Hematopoietic multipotent progenitor cell treated with erythropoietin and hydrocortisone succinate and interleukin-3 and kit ligand, for 4 days (in vitro differentiated cells): ENCODE results near the gene SBF2.
"Not testable (repeated sequence)": the region's sequence is repeated elsewhere in the genome, so short reads cannot be mapped to it uniquely, and the experiment has no call there.

Source experiments
- DNase-seq: peaks from one replicate; pipeline ENCODE4 v3.0.0-alpha.2; 2015

Gene SBF2

DNA sequence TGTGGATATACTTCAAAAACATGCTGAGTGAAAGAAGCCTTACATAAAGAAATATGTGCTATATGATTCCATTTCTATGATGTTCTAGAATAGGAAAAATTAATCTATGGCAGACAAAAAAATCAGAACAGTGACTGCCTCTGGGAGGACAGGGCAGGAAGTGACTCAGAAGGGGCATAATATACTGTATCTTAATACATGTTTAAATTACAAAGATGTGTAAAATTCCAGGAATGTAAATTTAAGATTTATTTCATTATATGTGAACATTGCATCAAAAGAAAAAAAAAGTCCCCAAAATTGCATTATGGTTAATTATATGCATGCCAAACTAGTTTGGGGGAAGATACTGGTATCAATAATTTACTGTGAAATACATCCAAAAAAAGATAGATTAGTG lies 32.2 kb downstream of the SBF2 start:
- no peak for DNase-seq

DNA sequence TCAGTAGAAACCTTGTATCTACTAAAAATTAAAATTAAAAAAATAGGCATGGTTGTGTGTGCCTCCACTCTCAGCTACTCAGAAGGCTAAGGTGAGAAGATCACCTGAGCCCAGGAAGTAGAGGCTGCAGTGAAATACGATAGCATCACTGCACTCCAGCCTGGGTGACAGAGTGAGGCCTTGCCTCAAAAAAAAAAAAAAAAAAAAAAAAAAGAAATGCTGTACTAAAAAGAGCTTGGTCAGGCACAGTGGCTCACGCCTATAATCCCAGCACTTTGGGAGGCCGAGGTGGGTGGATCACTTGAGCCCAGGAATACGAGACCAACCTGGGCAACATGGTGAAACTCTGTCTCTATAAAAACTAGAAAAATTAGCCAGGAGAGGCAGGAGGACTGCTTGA lies 36.5 kb downstream of the SBF2 start:
- DNase-seq = no peak

DNA sequence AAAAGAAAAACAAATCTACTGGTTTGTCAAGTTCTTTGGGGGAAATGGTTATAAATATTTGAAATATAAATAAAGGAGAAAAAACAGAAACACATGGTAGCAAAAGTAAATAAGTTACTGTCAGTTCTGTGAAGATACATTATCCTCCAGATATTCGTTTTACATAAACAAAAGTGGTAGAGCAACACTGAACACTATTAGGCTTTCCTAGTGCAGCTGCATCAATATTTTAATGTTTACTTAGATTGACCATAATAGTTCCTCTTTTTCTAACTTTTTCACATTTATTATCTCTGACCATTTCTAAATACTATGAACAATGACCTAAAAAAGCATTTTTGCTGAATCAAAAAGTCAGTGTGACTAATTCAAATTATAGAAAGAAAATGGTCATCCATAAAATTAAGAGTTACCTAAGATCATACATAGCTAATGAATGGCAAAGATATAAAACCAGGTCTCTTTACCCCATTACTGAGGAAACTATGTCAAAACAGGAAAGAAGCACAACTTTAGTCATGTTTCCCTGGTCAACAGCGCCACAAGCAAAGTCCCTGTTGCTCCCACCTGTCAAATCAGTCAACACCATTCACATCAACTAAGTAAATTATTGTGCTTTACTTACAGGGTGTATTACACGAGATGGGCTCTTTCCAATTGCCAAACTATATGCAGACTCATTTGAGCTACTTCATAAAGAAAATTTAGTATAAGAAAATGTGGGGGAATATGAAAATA lies 38.5 kb downstream of the SBF2 start:
- peak; percentile 8 for DNase-seq

DNA sequence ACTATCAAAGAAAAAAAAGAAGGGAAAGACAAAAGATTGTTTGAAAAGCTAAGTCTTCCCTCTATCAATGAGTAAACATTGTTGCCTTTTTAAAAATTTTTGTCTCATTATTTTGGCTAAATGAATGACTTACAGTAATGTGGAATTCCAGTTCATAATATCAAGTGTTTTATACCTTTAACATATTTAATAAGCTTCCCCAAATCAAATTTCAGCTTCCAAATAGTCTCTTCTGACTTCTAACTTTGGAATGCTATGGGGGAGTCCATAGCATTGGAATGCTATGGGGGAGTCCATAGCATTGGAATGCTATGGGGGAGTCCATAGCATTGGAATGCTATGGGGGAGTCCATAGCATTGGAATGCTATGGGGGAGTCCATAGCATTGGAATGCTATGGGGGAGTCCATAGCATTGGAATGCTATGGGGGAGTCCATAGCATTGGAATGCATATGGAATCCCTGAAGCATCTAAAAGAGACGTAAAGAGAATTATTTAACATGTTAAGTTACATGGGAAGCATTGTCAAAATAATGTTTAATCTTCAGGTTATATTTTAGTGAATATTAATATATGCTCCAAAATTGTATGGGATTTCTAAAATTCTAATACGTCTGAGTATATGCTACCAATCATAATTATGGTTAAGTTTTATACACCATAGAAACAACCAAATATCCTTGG lies 44.4 kb downstream of the SBF2 start:
- DNase-seq = not testable (repeated sequence)

DNA sequence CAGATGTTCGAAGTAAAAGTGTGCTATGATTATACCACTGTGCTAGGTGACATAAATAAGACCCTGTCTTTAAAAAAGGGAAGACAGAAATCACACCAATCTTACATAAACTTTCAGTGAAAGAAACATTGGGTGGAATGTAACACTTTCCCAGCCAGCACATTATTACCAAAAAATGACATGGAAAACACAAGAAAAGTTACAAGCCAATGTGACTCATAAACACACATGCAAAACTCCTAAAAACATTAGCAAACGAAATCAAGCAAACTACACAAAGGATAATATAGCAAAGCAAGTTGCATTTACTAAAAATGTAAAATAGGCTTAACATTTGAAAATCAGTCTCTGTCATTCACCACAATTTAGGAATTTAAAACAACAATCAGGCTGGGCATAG lies 47.0 kb downstream of the SBF2 start:
- no peak for DNase-seq

DNA sequence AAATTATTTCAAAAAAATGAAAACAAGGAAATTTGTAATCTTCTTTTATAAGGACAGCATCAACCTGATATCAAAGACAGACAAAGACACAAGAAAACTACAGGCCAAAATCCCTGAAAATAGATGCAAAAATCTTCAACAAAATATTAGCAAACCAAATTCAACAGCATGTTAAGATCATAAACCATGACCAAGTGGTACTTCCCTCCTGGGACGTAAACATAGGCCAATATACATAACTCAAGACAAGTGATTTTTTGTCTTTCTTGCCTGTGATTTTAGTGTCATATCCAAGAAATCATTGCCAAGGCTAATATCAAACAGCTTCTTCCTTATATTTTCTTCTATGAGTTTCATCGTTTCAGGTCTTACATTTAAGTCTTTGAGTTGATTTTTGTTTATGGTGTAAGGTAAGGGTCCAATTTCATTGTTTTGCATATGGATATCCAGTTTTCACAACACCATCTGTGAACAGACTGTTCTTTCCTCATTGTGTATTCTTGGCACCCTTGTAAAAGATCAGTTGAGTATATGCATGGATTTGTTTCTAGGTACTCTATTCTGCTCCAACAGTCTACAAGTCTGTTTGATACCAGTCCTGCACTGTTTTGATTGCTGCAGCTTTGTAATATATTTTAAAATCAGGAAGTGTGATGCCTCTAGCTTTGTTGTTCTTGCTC lies 50.0 kb downstream of the SBF2 start:
- DNase-seq = no peak

DNA sequence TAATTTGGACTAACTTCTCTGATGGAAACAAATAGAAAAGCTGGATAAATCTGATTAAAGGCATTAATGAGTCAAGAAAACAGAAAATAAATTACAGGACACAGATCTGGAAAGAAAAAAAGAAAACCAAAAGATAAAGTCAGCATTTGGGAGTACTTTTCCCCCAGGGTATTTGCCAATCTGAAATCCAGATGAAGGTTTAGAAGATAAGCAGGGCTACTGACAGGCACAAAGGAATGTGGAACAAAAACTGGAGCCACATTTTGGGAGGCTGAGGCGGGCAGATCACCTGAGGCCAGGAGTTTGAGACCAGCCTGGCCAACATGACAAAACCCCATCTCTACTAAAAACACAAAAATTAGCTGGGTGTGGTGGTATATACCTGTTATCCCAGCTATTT lies 57.2 kb downstream of the SBF2 start:
- DNase-seq = no peak

DNA sequence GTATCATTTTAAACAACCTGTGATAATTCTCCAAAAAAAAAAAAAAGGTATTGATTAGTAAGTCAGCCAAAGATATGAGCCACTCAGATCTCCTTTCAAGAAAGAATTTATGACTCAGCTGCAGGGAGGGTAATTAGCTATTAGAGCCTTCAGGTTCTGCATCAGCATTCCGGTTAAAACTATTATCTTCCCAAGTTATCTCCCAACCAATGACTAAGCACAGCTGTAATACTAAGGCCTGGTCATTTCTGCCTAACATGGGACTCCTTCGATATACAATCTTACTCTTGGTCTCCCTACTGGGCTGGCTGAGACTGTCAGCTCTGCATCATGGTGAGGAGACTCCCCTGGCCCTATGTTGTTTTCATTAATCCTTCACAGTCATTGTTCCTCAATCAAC lies 60.4 kb downstream of the SBF2 start:
- DNase-seq = peak; percentile 25

DNA sequence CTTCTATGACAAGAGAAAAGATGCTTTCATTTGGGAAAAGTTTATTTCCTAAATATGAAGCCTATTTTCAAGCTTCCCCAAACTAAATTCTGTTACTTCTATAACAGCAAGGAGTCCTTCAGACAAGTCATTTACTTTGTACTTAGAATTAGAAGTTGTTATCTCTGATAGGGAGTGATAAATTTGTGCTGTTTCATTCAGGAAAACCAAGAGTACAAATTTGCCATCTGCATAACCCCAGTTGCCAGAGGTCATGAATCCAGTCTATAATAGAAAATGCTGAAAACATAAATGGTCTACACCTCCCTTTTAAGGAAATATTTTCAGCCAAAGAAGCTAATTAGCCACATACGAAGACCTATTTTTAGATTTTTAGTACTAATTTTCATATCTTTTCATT lies 61.3 kb downstream of the SBF2 start:
- DNase-seq = peak; percentile 54

DNA sequence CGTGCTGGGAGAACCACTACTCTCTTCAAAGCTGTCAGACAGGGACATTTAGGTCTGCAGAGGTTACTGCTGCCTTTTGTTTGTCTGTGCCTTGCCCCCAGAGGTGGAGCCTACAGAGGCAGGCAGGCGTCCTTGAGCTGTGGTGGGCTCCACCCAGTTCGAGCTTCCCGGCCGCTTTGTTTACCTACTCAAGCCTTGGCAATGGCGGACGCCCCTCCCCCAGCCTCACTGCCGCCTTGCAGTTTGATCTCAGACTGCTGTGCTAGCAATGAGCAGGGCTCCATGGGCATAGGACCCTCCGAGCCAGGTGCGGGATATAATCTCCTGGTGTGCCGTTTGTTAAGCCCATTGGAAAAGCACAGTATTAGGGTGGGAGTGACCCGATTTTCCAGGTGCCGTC lies 62.2 kb downstream of the SBF2 start:
- not testable (repeated sequence) for DNase-seq

DNA sequence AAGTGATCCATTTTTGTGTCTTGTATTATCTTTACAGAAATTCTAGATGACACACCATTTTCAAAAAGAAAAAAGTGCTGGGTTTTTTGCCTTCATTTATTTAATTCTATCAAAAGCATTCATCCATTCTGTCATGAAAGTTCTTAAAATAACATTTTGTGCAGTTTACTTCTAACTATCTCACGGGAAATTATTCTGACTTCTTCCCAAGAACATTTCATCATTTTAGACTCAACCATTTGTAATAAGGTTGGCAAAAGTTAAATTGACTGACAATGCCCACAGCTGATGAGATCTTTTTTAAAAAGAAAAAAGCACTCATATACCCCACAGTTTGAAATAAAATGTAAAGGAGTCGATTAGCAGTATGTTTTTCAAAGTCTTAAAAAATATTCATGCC lies 68.5 kb downstream of the SBF2 start:
- DNase-seq = no peak

DNA sequence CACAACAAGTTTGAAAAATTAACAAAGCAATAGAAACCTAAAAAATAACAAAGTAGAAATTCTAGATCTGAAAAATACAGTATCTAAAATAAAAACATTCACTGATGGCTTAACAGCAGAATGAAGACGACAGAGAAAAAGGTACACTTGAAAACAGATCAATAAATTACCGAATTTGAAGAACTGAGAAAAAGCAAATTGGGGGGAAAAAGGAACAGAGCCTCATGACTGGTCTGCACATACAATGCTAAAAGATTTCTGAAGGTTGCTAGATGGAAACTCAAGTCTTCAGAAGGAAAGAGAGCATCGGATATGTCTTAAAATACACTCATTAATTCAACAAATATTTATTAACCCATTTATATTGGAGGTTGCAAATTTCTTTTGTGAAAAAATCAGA lies 71.6 kb downstream of the SBF2 start:
- DNase-seq = no peak

DNA sequence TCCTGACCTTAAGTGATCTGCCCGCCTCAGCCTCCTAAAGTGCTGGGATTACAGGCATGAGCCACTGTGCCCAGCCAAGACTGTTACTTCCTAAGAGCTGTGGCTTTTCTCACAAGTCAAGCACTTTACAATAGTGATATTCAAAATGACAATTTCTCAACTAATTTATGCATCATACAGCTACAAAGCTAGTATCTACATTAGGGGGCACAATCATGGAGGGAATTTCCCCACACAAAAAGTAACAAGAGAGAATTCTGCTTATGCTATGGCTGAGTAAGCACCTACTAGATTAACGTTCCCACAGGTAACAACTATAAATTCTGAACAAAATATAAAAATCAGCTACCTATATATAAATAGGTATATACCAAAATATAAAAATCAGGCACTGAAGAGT lies 72.7 kb downstream of the SBF2 start:
- no peak for DNase-seq

DNA sequence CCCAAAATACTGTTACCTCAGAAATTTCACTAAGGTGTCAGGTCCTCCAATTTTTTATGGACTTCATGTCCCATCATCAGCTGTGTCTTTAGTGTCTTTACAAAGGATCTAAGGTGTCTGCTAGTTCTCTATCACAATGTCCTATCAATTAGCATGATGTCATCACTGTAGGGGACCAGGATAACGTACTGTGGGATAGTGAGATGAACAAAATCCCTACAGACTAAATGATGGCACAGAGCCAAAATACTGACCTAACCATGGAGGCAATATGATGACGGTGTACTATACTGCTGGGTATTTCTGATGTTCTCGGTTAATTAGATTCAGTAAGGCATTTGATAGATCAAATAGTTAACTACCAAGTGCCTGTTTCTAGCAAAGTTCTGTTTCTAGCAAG lies 82.5 kb downstream of the SBF2 start:
- no peak for DNase-seq

DNA sequence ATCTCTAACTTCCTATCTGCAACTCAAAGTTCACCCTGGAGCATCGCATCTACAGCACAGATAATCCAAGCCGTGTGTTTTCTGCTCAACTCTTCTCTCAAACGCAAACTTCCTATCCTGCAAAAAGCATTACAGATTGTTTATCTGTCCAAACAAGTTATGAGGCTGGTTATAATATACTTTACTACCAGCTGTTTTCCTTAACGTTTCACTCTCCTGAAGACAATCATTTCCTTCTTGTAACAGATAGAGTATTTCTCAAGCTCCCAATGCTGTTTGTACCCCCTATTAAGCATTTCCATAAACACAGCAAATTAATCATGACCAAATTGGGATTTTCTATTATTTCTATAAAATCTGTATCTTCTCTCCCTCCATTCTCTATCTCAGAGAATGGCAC lies 84.7 kb downstream of the SBF2 start:
- DNase-seq = no peak

DNA sequence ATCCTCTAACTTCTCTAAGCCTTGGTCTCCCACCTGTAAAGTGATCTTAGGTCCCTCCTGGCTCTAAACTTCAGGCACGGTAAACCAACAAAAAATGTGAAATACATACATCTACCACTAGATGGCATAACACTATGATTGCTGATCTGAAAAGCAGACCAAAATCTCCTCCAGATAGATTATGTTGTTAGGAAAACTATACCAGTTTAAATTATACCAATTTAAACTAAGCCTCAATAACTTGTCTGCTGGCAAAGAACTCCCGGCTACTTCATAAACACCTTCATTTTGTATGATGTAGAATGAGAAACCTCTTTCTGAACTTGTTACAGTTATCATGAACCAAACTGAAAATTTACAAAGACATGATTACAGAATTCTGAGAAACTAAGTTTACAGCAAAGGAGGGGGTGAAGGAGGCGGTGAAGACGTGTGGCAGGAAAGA lies 85.9 kb downstream of the SBF2 start:
- peak; percentile 65 for DNase-seq

DNA sequence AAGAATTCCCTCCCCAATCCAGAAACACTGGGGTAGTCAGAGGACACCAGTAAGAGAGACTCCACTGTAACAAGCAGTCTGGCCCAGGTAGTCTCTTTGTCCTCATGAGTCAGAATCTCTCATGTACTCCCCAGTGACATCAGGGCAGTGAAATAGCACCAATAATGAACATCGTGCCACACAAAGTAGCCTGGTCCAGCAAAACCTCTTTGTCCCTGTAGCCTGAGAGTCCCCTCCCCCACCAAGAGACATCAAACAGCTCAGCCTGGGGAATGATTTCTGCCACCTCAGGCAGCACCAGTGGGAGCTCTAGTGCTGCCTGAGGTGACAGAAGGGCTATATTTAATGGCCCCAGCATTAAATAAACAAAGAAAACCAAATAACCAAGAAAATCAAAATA lies 88.1 kb downstream of the SBF2 start:
- no peak for DNase-seq

DNA sequence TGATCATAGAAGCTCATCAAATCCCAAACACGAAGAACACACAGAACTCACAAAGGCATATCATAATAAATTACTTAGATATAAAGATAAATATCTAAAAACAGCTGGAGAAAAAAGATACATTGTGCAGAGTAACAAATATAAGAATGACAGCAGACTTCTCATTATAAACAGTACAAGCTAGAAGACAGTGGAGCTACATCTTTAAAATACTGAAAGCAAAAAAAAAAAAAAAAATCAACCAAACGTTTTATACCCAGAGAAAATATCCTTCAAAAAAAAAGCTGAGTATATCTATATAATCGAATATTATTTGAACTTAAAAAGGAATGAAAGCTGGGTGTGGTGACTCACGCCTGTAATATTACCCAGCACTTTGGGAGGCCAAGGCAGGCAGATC lies 90.0 kb downstream of the SBF2 start:
- DNase-seq = peak; percentile 20

DNA sequence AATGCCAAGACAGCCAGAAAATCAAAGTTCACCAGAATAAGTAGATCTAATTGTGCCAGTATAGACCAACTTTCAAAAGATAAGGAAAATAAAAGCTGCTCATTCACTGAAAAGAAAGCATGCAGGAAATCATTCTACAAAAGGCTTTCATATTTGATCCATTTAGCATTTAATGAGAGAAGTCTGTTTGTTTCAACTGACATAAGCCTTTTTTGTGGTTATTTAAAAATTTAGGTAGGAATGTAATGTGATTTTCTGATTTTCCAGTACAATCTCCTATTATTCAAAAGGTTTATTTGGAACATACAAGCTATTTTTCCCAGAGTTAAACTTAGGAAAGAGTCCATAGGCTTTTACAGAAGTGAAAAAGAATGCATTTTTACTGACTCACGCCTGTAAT lies 92.7 kb downstream of the SBF2 start:
- DNase-seq = no peak

DNA sequence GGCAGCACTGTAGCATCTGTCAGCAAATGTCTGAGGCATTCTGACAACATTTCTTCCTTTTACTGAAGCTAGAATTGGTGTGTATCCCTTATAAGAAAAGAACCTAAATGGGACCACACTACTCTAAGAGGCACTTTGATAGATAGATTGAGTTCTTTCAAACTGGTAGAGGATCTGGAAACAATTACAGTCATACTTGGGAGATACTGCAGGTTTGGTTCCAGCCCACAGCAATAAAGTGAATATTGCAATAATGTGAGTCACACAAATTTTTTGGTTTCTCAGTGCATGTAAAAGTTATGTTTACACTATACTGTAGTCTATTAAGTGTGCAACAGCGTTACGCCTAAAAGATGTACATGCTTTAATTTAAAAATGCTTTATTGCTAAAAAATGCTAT lies 96.9 kb downstream of the SBF2 start:
- DNase-seq = no peak

DNA sequence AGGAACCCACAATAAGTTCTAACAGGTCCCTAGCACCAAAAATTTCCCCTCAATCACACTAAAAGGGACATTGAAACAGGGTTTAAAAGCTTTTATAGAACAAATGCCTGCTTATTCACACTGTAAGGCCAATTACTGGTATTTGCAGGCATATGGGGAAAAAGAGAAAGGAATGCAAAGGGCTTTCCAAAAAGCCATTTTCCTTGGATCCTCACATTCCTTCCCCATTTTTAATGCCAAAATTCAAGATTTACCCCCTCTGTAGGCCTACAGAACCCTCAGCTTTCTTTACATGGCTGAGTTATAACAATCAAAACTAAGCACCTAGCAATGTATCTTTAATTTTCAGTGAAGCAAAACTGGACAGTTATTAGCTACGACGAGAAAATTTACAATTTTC lies 102.0 kb downstream of the SBF2 start:
- no peak for DNase-seq

DNA sequence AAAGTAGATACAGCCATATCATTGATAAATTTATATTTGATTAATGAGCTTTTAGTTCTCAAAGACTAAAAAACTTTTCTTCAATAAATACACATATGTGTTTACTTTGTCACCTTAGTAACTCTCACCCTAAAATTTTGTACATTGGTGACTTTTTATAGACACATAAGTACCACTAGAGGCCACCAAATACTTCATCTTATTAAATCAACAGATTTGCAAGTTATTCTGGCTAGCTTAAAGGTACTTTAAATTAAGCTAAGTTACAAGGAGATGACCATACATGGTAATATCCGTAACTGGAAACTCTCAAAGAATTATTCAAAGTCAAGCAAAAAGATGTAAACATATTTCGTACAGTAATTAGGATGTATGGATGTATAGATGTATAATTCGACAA lies 112.2 kb downstream of the SBF2 start:
- DNase-seq = peak; percentile 72

DNA sequence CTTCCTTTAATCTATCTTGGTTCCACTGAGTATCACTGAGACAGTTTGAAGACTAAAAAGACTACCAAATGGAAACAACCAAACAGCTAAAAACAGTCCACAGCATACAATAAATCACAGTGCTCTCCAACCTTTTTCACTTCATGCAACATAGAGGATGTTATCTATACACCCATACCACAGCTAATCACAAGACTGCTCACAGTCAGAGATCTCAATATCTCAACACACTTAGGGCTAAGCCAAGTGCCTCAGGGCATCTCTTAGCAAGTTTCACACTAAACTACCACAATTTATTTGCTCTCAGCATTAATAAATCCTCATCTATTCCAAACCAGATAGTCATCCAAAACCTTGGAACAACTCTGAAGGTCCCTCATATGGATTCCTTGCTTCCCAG lies 129.4 kb downstream of the SBF2 start:
- DNase-seq = no peak

DNA sequence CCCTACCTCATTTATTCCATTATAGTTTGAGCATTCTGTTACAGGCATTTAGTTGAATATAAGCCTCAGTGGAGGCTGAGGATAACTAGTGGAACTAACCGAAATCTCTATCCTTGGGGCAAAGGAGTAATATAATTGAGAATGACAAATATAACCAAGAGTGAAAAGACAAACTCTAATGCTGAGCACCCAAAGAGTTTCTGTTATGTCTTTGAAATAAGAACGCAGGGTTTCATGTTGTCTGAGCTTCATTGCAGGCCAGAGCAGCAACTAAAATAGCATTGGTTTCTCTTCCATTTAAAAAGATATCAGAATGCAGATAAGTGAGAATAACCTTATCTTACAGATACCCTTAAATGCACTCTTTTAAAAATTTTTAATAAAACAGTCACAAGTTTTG lies 131.8 kb downstream of the SBF2 start:
- no peak for DNase-seq
